Activated gamma-delta T cell treated with Interleukin-2 at 50 U/mL for 16 hours (primary cell): ENCODE results near the gene TXNDC8.
A peak's percentile ranks its signal among the peaks of the same experiment; 100 is the strongest.

Experiments used
- DNase-seq: peaks from one replicate; pipeline ENCODE4 v3.0.0-alpha.2; 2020

Gene TXNDC8

DNA sequence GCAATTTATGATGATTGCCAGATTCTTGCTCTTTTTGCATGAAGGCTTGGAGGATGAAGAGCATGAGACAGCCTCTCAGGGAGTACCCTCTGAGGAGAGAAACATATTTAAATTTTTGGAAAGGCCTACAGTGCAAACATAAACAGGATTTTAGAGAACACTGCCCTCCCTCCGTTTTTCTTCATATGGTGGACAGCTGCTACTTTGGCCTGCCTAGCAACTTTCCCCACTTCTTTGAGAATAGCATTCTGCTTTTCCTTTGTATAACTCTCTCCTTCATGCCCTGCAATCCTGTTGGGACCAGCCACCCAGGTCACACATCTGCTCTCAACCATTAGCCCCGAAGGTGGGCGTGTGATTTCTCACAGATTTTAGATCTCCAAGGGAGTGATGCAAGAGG is 60.9 kb downstream of the TXNDC8 start:
- no peak for DNase-seq

GRCh38 chr9:110270211-110270995 is 67.3 kb downstream of the TXNDC8 start:
- DNase-seq, result no peak

- DNase-seq, result no peak
These were observed 70.9 kb downstream of the TXNDC8 start for GRCh38 chr9:110266795-110267194.

DNA sequence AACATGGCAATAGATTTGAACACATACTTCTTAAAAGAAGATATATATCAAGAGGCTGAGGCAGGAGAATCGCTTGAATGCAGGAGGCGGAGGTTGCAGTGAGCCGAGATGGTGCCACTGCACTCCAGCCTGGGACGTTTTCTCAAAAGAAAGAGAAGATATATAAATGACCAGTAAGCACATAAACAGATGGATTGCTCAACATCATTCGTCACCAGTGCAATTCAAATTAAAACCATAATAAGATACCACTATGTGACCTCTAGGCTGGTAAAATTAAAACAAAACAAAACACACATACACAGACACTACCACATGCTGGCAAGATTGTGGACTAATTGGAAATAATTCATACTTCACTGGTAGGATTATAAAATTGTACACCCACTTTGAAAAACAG is 76.0 kb downstream of the TXNDC8 start:
- no peak for DNase-seq

DNA sequence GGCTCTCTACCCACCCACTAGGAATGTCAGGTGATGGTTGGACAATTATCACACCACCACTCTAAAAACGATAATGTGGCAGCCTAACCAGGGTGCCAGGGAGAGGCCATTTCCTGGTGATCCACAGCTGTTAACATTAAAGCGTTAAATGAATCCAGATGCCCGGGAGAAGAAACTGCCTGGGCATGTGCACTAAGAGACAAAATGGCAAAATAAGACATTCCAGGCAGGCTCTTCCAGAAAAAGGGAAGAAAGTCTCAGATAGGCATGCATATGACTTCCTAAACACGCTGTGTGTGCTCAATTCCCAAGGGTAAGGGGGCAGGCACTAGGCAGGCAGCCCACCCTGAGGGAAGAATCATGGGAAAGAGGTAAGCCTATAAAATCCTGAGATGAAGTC is 76.8 kb downstream of the TXNDC8 start:
- DNase-seq, result no peak

DNA sequence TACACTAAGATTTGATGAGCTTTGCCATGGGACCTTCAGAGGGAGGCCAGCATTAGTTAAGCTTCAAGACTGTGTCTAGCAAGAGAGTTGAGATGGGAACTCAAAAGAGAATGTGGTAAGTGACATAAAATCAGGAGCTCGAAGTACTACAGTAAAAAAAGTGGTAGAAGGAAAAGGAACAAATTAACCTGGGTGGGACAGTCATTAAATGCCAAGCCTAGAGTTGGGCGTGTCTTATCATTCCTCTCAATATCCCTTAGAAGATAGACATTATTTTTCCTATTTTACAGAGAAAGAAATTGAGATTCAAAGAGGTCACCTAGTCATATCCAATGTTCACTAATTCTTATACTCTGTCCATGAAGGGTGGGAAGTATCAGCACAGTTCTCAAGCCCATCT is 78.1 kb downstream of the TXNDC8 start:
- no peak for DNase-seq

GRCh38 chr9:110258690-110259091 is 79.0 kb downstream of the TXNDC8 start:
- DNase-seq, result no peak

DNA sequence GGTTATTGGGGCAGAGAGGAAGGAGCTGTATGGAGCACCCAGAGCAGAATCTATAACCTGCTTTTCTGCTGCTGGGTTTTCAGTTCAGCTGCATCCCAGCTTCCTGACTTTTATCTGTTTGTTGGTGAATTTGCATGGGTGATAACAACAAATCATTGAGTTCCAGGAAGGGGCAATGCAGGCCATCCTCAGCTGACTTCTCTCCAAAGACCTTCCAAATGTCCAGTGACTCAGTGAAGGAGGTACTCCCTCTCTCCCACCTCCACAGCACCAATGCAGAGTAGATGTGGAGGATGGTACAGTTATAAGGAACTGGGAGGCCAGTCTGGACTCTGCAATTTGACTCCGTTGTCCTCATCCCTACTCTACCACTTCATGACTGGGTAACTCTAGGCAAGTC is 79.7 kb downstream of the TXNDC8 start:
- DNase-seq, result no peak

- no peak for DNase-seq
These were observed 80.4 kb downstream of the TXNDC8 start for GRCh38 chr9:110257097-110257841.

DNA sequence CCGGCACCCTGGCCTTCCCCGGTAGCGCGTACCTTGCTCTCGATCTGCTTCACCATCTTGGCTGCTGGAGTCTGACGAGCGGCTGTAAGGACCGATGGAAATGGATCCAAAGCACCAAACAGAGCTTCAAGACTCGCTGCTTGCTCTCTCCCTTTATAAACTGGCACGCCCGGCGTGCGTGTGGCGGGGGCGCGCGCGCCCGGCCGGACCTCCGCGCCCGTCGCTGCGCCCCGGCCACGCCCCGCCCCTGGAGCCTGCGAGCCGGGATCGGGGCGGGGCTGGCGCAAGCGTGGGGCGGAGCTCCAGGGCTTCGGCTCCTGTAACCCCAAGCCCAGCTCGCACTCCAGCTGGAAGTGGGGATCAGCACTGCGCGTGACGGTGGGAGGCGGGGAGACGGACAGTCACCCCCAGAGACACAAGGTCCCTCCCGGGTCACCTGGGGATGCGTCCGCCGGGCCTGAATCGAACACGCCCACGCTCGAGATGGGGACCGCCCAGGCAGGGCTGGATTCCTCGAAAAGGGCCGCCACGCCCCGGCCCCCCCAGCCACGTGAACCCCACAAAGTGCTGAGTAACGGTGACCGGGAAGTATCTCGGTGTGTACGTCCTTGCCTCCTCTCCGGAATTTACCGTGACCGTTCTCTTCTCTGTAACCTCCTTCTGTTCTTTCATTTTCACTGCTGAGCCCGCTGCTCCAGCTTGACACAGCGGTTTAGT is 81.1 kb downstream of the TXNDC8 start, which contains the start of gene TXN:
Gene TXN, minus strand, starts transcription at position 128 of the 717 bp plus-strand sequence. Its CDS starts 72 bp downstream, at position 56.
- DNase-seq, result peak; percentile 74

DNA sequence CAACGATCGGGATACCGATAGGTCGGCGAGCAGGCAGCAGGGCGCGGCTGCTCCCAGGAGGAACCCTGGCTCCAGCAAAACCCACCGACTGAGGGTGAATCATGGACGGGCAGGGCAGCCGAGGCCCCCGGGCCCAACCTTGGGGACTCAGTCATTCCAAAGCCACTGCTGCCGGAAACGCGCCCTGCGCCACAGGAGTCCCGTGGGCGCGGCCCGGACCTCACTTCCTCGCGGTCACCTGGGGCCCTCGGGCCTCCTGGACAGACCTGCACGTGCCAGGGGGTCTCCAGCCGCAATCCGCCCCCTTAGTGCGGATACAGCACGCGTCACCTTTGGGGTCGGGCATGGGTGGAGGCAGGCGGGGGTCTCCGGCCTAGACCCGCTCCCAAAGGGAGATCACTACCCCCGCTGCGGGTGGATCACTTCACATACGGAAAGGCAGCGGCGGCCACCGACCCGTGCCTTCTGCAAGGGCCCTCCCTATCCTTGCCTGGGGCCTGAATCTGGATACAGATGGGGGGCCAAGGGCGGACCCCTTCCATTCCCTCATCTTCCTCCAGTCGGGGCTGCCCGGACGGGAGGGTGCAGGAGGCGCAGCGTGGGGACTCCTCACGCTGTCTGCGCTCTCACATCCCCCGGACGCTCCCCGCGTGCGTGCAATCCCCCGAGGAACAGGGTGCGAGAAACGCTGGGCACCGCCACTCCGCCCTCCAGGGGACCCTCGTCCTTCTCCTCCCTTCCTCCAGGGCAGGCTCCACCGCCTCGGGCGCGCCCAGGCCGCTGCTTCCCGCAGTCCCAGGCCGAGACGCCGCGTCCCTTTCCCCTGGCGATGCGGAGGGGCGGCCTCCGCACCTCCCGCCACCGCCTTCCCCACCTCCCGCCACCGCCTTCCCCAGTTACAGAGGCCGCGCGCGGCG is 81.9 kb downstream of the TXNDC8 start:
- peak; percentile 16 for DNase-seq

DNA sequence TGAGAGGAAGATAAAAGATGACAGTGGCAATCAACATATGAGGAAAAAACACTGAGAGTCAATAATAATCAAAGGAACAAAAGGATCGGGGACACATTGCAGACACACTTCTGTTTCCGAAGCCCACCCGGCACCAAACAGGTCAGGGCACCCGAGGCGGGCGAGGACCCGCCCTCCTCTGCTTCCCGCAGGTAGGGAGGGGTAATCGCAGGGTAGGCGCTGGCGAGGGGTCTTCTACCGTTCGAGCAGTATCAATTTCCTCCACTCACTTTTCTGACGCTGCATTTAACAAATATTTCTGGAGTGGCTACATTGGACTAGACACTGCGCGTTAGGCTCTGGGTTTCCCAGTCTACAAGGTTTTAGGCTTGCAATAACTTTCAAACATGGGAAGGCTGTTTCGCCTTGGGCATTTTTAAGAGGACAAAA is 82.6 kb downstream of the TXNDC8 start:
- no peak for DNase-seq

DNA sequence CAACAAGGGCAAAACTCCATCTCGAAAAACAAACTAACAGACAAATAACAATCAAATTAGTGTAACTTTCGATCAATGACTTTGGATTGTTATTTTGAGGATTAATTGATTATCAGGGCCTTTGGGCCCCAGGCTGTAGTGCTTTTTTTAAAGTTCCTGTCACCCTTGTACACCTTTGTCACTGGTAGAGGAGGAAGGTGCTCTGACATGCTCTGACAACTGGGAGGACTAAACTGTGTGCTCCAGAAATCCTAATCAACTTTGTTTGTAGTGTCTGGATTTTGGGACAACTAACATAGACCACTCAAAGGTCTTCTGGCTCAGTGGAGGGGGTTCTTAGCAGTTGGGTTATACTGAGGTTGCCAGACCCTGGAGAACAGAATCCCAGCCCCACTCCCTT is 83.2 kb downstream of the TXNDC8 start:
- DNase-seq, result no peak
